GM21723 (cell line): Measurements from ENCODE around the gene FSHR.

Experiments used
- ATAC-seq: cut with Tn5 transposase; IDR thresholded peaks from one replicate; pipeline ENCODE4 v1.9.1; 2021; ENCODE audit warnings: mild to moderate bottlenecking, moderate library complexity; ENCODE audit not compliant: unreplicated experiment

FSHR gene

GRCh38 chr2:49122107-49122506 is 32.2 kb downstream of the FSHR start:
- no peak for ATAC-seq

GRCh38 chr2:49113046-49113445 is 41.3 kb downstream of the FSHR start:
- no peak for ATAC-seq

- no peak for ATAC-seq
Observed at GRCh38 chr2:49111456-49111855, 42.9 kb downstream of the FSHR start.

DNA sequence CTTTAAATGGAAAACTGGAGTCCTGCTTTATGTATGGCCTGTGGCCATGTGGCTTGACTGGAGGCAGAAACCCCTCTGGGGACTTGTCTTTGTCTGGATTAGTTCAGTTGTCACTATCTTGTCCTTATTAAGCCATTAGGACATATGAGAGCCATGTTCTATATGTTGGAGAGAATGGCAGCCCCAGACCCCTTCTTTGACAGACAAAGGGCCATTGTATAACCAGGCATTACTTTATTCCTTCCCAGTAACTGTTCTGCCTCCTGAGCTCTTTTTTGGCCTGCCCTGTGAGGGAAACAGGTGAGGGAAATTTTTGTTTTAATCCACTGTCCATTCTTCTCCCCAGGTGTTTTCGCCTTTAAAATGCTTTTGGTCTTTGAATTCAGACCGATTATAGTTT is 43.3 kb downstream of the FSHR start:
- ATAC-seq, result no peak

DNA sequence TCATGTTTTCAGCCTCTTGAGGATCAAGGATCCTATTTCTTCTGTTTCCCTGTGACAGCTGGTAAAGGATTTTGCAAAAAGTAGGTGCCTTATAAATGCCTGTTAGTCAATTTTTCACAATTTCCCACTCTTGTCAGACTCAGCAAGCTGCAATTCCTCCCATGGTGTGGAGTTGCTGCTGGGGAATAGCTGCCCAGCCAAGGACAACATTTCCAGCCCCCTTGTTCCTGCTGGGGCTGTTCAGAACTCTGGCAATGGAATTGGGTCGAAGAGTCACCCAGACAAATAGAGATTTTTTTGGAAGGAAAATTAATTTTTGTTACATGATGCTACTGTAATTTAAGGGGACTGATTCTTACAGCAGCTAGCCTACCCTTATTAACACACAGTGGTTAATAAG is 43.7 kb downstream of the FSHR start:
- ATAC-seq, result no peak

- ATAC-seq, result no peak
Observed at GRCh38 chr2:49108851-49109250, 45.5 kb downstream of the FSHR start.

- no peak for ATAC-seq
Observed at GRCh38 chr2:49108436-49108835, 45.9 kb downstream of the FSHR start.

GRCh38 chr2:49105506-49105905 is 48.8 kb downstream of the FSHR start:
- ATAC-seq, result no peak

DNA sequence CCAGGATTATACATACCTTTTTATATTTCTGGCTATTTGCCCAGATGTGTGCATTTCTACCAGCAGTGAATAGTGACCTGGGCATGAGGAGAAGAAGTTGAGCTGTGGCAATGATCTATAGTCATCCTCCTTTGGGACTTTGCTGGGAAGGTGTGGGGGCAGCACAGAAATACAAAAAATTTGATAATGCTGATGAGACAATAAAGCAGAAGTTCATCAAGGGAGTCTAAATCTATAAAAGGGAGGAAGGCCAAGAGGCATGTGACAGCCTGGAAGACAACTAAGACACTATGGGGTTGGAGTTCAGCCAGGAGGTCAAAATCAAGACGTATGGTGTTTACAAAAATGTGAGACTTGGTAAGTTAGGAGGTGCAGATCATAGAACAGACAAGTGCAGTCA is 52.2 kb downstream of the FSHR start:
- no peak for ATAC-seq

DNA sequence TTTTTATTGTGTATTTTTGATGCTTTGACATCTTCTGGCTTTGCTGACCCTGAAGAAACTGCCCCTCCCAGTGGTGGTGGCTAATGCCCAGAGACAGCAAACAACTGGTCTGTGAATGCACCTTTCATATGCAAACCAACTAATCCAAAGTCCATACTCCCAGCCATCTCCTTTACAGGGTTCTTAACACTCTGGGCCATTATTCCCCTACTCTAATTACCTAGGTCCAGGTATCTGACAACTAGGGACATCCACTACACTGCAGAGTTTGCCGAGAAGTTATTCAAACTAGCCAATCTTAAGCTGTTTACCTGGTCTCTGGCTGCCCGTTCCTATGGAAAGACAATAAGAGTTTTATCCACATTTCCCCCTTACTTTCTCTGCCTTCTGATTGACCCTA is 73.6 kb downstream of the FSHR start:
- ATAC-seq, result no peak

- ATAC-seq, result no peak
Observed at GRCh38 chr2:49070716-49071115, 83.6 kb downstream of the FSHR start.

DNA sequence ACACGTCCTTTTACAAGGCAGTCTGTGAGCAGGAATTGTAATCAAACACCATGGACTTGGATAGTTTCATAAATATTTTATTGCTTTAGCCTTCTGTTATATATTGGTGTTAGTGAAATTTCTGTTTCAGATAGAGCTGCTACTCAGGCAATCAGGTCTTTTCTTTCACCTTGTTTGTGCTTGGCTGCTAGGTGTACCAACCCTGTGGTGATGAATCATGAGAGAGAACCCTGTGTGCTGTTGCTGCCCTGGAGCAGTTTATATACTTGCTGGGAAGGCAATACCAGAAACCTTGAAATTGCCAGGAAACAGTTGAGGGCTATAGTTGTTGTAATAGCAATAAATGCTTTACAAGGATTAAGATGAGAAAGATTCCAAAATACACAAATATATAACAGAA is 84.5 kb downstream of the FSHR start:
- no peak for ATAC-seq

- no peak for ATAC-seq
Observed at GRCh38 chr2:49068613-49069012, 85.7 kb downstream of the FSHR start.

- no peak for ATAC-seq
Observed at GRCh38 chr2:49067971-49068370, 86.3 kb downstream of the FSHR start.

DNA sequence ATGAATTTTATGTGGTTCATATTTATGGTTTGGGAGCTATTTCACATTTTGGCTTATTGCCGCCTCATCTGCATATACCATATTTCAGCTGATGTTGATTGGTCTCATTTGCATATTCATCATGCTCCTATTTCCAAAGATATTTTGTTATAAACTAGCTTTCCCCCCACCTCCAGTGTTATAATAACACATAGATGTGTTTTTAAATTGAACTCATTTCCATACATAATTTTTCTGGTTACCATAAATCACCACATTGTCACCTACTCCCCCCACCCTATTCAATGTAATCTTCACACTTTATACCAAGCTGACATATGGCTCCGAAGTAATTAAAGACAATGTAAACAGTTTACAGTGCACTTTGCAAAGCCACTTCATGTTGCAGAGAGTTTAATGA is 101.2 kb downstream of the FSHR start:
- no peak for ATAC-seq

DNA sequence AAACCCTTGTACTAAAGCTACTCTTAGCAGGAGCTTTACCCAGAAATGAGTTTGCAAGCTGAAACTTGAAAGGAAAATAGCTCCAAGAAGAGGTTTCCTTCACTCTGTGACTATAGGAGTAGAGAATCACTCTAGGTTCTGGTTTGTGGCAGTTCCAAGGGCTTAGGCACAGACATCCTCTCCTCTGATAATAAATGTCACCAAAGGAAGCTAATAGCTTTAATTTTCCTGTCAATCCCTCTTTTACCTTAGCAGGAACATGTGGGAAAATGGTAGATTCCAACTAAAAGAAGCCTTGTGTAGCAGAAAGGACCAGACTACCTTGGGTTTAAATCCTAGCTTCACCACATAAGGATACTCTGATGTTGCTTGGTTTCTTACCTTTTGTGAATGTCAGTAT is 104.0 kb downstream of the FSHR start:
- no peak for ATAC-seq

DNA sequence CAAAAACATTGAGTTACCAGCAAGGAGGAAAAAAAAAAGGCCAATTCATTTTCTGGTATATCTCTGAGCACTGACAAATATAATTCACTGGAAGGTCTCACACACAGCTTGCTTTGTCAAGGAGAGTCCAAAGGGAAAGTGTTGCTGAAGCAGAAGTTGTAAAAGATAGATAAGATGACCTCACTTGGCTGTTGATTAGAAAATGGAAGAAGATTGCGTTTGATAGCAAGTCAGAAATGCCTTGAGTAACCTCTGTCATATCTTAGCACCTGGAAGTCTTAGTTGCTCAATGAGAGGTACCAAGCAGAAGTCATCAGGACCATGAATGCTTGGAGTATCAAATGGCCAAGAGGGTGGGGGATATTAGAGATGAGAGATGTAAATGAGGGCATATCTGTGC is 105.2 kb downstream of the FSHR start:
- ATAC-seq, result no peak

DNA sequence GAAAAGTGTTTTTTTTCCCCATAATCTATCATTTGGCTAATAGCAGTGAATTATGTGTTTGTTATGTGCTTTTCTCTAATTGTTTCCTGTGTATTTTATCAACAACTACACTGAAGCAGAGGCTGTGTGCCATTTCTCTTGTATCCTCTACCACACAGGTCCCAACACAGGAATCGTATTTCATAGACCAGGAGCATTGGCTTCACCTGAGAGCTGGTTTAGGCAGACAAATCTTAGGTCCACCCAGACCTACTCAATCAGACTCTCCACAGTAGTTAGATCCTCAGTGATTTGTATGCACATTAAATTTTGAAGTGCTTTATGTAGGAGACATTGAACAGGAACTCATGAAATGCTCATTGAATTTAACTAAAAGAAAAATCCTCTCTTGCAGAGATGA is 109.2 kb downstream of the FSHR start:
- no peak for ATAC-seq

DNA sequence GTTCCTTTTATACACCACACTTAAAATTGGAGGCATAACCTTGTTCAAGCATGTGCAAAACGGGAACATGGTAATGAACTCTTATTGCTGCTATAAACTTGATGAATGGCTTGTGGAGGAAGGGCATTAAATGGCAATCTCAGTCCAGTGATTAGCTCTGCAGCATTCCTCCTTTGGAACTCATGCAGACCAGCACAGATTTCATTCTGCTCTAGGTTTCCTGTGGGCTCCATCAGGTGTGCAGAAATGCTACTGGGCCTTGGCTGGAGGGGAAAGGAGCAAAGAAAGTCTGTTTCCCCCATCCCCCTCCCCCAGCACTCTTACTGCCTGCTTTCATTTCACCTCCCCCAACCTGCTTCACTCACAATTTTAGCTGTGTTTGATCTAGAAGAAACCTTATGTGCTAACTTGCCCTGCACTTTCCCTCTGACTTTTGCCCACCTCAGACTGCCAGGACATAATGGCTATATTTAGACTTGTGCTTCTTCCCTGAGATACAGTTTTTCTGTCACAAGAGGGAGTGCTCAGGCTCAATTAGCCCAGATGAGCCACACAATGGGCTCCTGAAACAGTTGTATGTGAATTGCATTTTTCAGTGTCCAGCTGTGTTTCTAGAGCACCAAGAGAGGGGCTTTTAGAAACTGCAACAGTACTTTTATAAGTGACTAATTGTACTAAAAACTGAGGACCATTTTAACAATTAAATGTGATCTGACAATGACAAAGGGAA is 109.8 kb downstream of the FSHR start:
- no peak for ATAC-seq

DNA sequence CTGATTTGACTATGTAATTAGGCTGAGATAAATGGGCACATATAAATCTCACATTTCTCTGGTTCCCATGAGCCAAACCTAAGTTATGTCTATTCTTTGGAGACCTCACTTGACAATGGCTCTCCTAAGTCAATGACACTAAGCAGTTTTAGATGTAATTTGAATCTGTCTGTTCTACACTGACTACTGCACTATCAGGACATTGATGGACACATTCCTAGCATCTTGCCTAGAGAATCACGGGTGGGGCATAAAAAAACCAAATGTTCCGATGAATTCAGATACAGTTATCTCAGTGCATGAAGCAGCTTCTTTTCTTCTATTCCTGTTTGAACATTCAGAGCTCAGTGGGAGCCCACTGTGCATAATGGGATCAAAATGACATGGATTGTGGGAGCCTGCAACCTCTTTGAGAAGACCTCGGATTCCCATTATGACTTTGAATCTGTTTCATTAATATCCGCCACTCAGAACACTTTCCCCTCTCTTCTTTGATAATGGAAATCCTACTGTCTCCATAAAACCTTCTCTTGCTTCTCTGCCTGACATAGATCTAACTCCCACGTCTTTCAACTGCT is 110.8 kb downstream of the FSHR start:
- ATAC-seq, result no peak

DNA sequence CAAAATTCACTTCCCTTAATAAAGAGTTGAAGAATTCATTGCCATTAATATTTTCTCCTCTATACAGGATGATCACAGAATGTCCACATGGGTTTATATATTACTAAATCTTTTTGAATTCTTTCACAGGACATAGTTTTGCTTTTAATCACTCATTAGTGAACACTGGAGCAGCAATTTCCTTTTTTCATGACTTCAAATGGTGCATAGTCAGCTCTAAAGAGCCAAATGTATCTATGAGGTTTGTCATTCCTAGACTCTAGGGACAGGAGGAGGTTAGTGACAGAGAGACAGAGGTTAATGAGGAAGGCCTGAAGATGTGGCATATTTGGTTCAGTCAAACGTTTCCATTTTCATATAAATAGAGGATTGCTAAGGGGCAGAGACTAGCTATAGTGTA is 111.8 kb downstream of the FSHR start:
- no peak for ATAC-seq

DNA sequence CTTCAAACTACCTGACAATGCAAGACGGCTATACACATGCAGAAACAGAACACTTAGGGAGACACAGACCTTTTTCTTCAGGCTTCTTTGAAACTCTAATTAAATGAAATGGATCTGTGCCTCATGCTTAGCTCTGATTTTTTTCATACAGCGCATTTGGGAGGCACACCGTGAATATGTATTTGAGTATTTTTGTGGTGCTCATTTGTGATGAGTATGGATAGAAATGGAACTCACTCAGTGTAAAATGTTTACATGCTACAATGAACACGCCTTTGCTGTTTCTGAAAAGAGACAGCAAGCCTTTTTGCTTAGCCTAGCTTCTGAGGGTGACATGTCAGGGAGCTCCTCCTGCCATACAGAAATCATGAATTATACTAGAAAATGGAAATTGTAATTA is 113.3 kb downstream of the FSHR start:
- no peak for ATAC-seq

GRCh38 chr2:49037197-49037596 is 117.1 kb downstream of the FSHR start:
- ATAC-seq, result no peak
